CD4-positive, alpha-beta memory T cell (primary cell): Measurements from ENCODE around the gene ZNF485. TPM values are rescaled to one million over a fixed set of nuclear protein-coding genes. Genes with fewer than 3 reads are reported as not detected.

Source experiments
- CTCF ChIA-PET: fragments of 350-600 bp; sonication (Branson Sonifier 250); formaldehyde crosslinking; loops from one replicate; lab custom pipeline; 2021; ENCODE audit warnings: inconsistent platforms; ENCODE audit not compliant: partially characterized antibody; lab: Charles Lee
- POLR2A ChIA-PET: fragments of 350-600 bp; sonication (Branson Sonifier 250); formaldehyde crosslinking; loops from one replicate; lab custom pipeline; 2021; ENCODE audit not compliant: partially characterized antibody; lab: Charles Lee
- DNase-seq, 5 donors: peaks; one replicate each; pipeline versions ENCODE4 v3.0.0 to v3.0.0-alpha.2; 2020 to 2022; ENCODE audit warnings: mixed read lengths in 1 of 5
- H3K27ac ChIP-seq: one replicate; pipeline ENCODE4 v1.7.0; 2013; ENCODE audit warnings: low read depth, low read length
- H3K27me3 ChIP-seq: 2 replicates; pipeline ENCODE4 v1.7.0; 2013; ENCODE audit warnings: mild to moderate bottlenecking, low read length, moderate library complexity; ENCODE audit not compliant: insufficient read depth
- H3K36me3 ChIP-seq: 2 replicates; pipeline ENCODE4 v1.7.0; 2013; ENCODE audit warnings: mild to moderate bottlenecking, low read length, moderate library complexity; ENCODE audit not compliant: insufficient read depth
- H3K4me1 ChIP-seq: 2 replicates; pipeline ENCODE4 v1.7.0; 2013; ENCODE audit warnings: mild to moderate bottlenecking, low read length, moderate library complexity; ENCODE audit not compliant: insufficient read depth
- H3K4me3 ChIP-seq, 2 donors: one replicate each; pipeline ENCODE4 v1.7.0; 2013; ENCODE audit warnings: low read length in 2 of 2, mild to moderate bottlenecking in 1 of 2
- H3K9me3 ChIP-seq, 2 donors: one replicate each; pipeline ENCODE4 v1.7.0; 2013; ENCODE audit warnings: low read length in 2 of 2, control low read depth in 1 of 2; ENCODE audit not compliant: control insufficient read depth in 1 of 2
- H3K27ac Mint-ChIP-seq, 7 donors: one replicate each; pipeline ENCODE4 v1.8.0; 2020 to 2021; ENCODE audit warnings: mixed read lengths in 7 of 7, mild to moderate bottlenecking in 6 of 7, inconsistent platforms in 3 of 7, moderate library complexity in 3 of 7
- H3K27me3 Mint-ChIP-seq, 2 donors: one replicate each; pipeline ENCODE4 v1.8.0; 2020 to 2021; ENCODE audit warnings: mixed read lengths in 2 of 2
- H3K36me3 Mint-ChIP-seq, 2 donors: one replicate each; pipeline ENCODE4 v1.8.0; 2020 to 2021; ENCODE audit warnings: mixed read lengths in 2 of 2, inconsistent platforms in 1 of 2, mild to moderate bottlenecking in 1 of 2
- H3K4me1 Mint-ChIP-seq, 4 donors: one replicate each; pipeline ENCODE4 v1.8.0; 2020 to 2021; ENCODE audit warnings: mixed read lengths in 4 of 4, mild to moderate bottlenecking in 1 of 4
- H3K4me3 Mint-ChIP-seq, 8 donors: one replicate each; pipeline ENCODE4 v1.8.0; 2020 to 2021; ENCODE audit warnings: mixed read lengths in 8 of 8, mild to moderate bottlenecking in 7 of 8, moderate library complexity in 6 of 8, inconsistent platforms in 3 of 8
- H3K9me3 Mint-ChIP-seq, 8 donors: one replicate each; pipeline ENCODE4 v1.8.0; 2020 to 2021; ENCODE audit warnings: mixed read lengths in 8 of 8, mild to moderate bottlenecking in 5 of 8, inconsistent platforms in 3 of 8, moderate library complexity in 1 of 8
- intact Hi-C: fragments of 100-400 bp; cut with micrococcal nuclease; formaldehyde crosslinking; loops from one replicate; pipeline ENCODE4 v1.15.1; 2023
- polyA plus RNA-seq, 2 donors: library from polyadenylated mRNA; unstranded; fragments of 300-500 nt; fragmentation: Illumina TruSeq; gene quantifications; one replicate each; pipeline ENCODE4 v1.2.3, GENCODE V29; 2021
- total RNA-seq, 2 experiments: library from RNA; stranded (reverse); gene quantifications; one replicate each; pipeline ENCODE4 v1.2.3, GENCODE V29; 2021

The ZNF485 gene
- total and polyA plus RNA-seq, 4 experiments from 2014 or later, result 4.7 to 10.4 (median 7.3) TPM

GRCh38 chr10:43658227-43658626, 52.0 kb downstream of the ZNF485 start:
- Histone ChIP-seq H3K4me3 (no peak overlapping the region), H3K36me3 (no peaks in the 10 kb centered on the region), H3K9me3 (no peaks in the 10 kb centered on the region), H3K27ac (no peak overlapping the region), H3K4me1 (no peaks in the 10 kb centered on the region), H3K27me3 (no peaks in the 10 kb centered on the region)
- intact Hi-C loops, result no loop called here
- H3K27me3 Mint-ChIP-seq, result peaks cover 9 to 10% of the 10 kb centered on the region in 2 donors
- no peaks in the 10 kb centered on the region for H3K4me1 Mint-ChIP-seq
- H3K36me3 Mint-ChIP-seq, result no peaks in the 10 kb centered on the region
- POLR2A ChIA-PET, result no interaction called here
- CTCF ChIA-PET, result interaction anchor here (1.0 kb wide), 1 partner anchor 728 kb away, joined by 3 read pairs; no protein-coding TSS in a partner anchor
- no peak for DNase-seq
- H3K9me3 Mint-ChIP-seq, result peaks cover 0 to 5% (median 0%) of the 10 kb centered on the region in 8 donors
- no peak overlapping the region for H3K4me3 Mint-ChIP-seq
- no peak overlapping the region for H3K27ac Mint-ChIP-seq

- H3K9me3 Mint-ChIP-seq, result peaks cover 0 to 6% (median 0%) of the 10 kb centered on the region in 8 donors
- peaks cover 0 to 5% (median under 1%) of the 10 kb centered on the region in 4 donors for H3K4me1 Mint-ChIP-seq
- H3K4me1 ChIP-seq, result no peaks in the 10 kb centered on the region
- H3K36me3 Mint-ChIP-seq, result no peaks in the 10 kb centered on the region
- H3K4me3 ChIP-seq, result no peak overlapping the region
- H3K4me3 Mint-ChIP-seq, result no peak overlapping the region
- H3K36me3 ChIP-seq, result no peaks in the 10 kb centered on the region
- peaks cover 10% of the 10 kb centered on the region for H3K27me3 ChIP-seq
- H3K27ac Mint-ChIP-seq, result no peak overlapping the region
- POLR2A ChIA-PET, result no interaction called here
- H3K27me3 Mint-ChIP-seq, result peaks cover 24 to 29% of the 10 kb centered on the region in 2 donors
- no peaks in the 10 kb centered on the region for H3K9me3 ChIP-seq
- H3K27ac ChIP-seq, result no peak overlapping the region
- CTCF ChIA-PET, result no interaction called here
- intact Hi-C loops, result no loop called here
- no peak for DNase-seq
These were observed 58.8 kb downstream of the ZNF485 start for GRCh38 chr10:43665054-43665453.

- POLR2A ChIA-PET, result no interaction called here
- CTCF ChIA-PET, result interaction anchor here (0.6 to 1.4 kb wide), 4 partner anchors 18 to 1191 kb away, joined by 3 to 5 read pairs (median 4); partner anchors contain the start of gene ZNF32
These were observed 60.3 kb downstream of the ZNF485 start for GRCh38 chr10:43666552-43666951.

GRCh38 chr10:43667317-43667731, 61.1 kb downstream of the ZNF485 start:
- no peaks in the 10 kb centered on the region for H3K9me3 ChIP-seq
- H3K4me3 ChIP-seq, result no peak overlapping the region
- peaks cover 10% of the 10 kb centered on the region for H3K27me3 ChIP-seq
- Mint-ChIP-seq H3K4me3 (no peak overlapping the region), H3K4me1 (peaks cover 0 to 7% (median 2%) of the 10 kb centered on the region in 4 donors), H3K27me3 (peaks cover 30 to 38% of the 10 kb centered on the region in 2 donors), H3K9me3 (peaks cover 0 to 6% (median 0%) of the 10 kb centered on the region in 8 donors), H3K36me3 (no peaks in the 10 kb centered on the region), H3K27ac (no peak overlapping the region)
- ChIA-PET POLR2A (no interaction called here), CTCF (interaction anchor here (1.0 to 1.4 kb wide), 3 partner anchors 19 to 1190 kb away, joined by 3 to 5 read pairs (median 4); partner anchors contain the start of gene ZNF32)
- no peaks in the 10 kb centered on the region for H3K4me1 ChIP-seq
- intact Hi-C loops, result no loop called here
- no peak for DNase-seq
- H3K36me3 ChIP-seq, result no peaks in the 10 kb centered on the region
- no peak overlapping the region for H3K27ac ChIP-seq

More at GRCh38 chr10:43666552-43666951, 60.3 kb downstream of the ZNF485 start:
- no peaks in the 10 kb centered on the region for H3K4me1 ChIP-seq
- no peaks in the 10 kb centered on the region for H3K36me3 ChIP-seq
- Mint-ChIP-seq H3K27ac (no peak overlapping the region), H3K27me3 (peaks cover 28 to 36% of the 10 kb centered on the region in 2 donors), H3K4me3 (no peak overlapping the region), H3K36me3 (no peaks in the 10 kb centered on the region), H3K9me3 (peaks cover 0 to 6% (median 0%) of the 10 kb centered on the region in 8 donors), H3K4me1 (peaks cover 0 to 6% (median 1%) of the 10 kb centered on the region in 4 donors)
- no peaks in the 10 kb centered on the region for H3K9me3 ChIP-seq
- peaks cover 10% of the 10 kb centered on the region for H3K27me3 ChIP-seq
- intact Hi-C loops, result no loop called here
- DNase-seq, result no peak
- no peak overlapping the region for H3K27ac ChIP-seq
- H3K4me3 ChIP-seq, result no peak overlapping the region

Other genes starting within 250 kb of the ZNF485 start
- not detected for gene FXYD4, start 234.8 kb upstream of the ZNF485 start, total RNA-seq
- not detected for gene FXYD4, start 234.8 kb upstream of the ZNF485 start, polyA plus RNA-seq
- gene HNRNPF, start 197.3 kb upstream of the ZNF485 start, total RNA-seq, result 100 to 1,000 TPM; 204 to 206 TPM
- 100 to 1,000 TPM; 242 to 296 TPM for gene HNRNPF, start 197.3 kb upstream of the ZNF485 start, polyA plus RNA-seq
- 1 to 10 TPM; 3.1 to 5.6 TPM for gene ZNF487, start 169.3 kb upstream of the ZNF485 start, total RNA-seq
- 1 to 10 TPM; 4.8 to 7.7 TPM for gene ZNF487, start 169.3 kb upstream of the ZNF485 start, polyA plus RNA-seq
- 1 to 10 TPM; 5.8 to 6.2 TPM for gene ZNF239, start 31.8 kb upstream of the ZNF485 start, total RNA-seq
- gene ZNF239, start 31.8 kb upstream of the ZNF485 start, polyA plus RNA-seq, result 1 to 10 TPM; 1.6 to 1.9 TPM
- 10 to 100 TPM; 35.5 to 39.5 TPM for gene ZNF32, start 42.4 kb downstream of the ZNF485 start, total RNA-seq
- gene ZNF32, start 42.4 kb downstream of the ZNF485 start, polyA plus RNA-seq, result 10 to 100 TPM; 76.9 to 92.6 TPM